ENCODE results near the gene SPECC1L.
"Not testable (repeated sequence)": the region's sequence is repeated elsewhere in the genome, so short reads cannot be mapped to it uniquely, and the experiment has no call there.

Gene SPECC1L

GRCh38 chr22:24236656-24237055 lies 34.0 kb upstream of the SPECC1L start:
- no peaks in the 10 kb centered on the region for H3K9me3 ChIP-seq (ENCODE audit: insufficient read depth, low read depth, low read length)
- H3K9ac ChIP-seq (ENCODE audit: low read depth, low read length, poor library complexity, severe bottlenecking): no peak overlapping the region
- H2AFZ ChIP-seq (ENCODE audit: low read length): no peak overlapping the region
- TF ChIP-seq, protein P1, sequence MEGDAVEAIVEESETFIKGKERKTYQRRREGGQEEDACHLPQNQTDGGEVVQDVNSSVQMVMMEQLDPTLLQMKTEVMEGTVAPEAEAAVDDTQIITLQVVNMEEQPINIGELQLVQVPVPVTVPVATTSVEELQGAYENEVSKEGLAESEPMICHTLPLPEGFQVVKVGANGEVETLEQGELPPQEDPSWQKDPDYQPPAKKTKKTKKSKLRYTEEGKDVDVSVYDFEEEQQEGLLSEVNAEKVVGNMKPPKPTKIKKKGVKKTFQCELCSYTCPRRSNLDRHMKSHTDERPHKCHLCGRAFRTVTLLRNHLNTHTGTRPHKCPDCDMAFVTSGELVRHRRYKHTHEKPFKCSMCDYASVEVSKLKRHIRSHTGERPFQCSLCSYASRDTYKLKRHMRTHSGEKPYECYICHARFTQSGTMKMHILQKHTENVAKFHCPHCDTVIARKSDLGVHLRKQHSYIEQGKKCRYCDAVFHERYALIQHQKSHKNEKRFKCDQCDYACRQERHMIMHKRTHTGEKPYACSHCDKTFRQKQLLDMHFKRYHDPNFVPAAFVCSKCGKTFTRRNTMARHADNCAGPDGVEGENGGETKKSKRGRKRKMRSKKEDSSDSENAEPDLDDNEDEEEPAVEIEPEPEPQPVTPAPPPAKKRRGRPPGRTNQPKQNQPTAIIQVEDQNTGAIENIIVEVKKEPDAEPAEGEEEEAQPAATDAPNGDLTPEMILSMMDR (conservative IDR thresholded peaks at IDR 0.05; ENCODE audit: low read length): no peak
- TF ChIP-seq EZH2phosphoT487 (IDR thresholded peaks at IDR 0.05; ENCODE audit: borderline replicate concordance): no peak
- no peaks in the 10 kb centered on the region for H3K4me1 ChIP-seq (ENCODE audit: insufficient read depth, low read length, poor library complexity, severe bottlenecking)
- no peaks in the 10 kb centered on the region for H4K20me1 ChIP-seq (ENCODE audit: insufficient read depth, low read length, poor library complexity, severe bottlenecking)
- no peak overlapping the region for H3K4me3 ChIP-seq (ENCODE audit: low read length, poor library complexity, severe bottlenecking)
- H3F3A ChIP-seq (ENCODE audit: low read depth): no peaks in the 10 kb centered on the region
- H3K27me3 ChIP-seq (ENCODE audit: insufficient read depth, low read length, poor library complexity, severe bottlenecking): no peaks in the 10 kb centered on the region
- no peaks in the 10 kb centered on the region for H3K36me3 ChIP-seq (ENCODE audit: insufficient read depth, low read length)
- no peaks in the 10 kb centered on the region for H3K9me2 ChIP-seq (replicated peaks; ENCODE audit: low read depth, low read length)
- H3K4me2 ChIP-seq (ENCODE audit: low read depth, low read length, poor library complexity, severe bottlenecking): no peak overlapping the region
- H3K79me2 ChIP-seq (ENCODE audit: insufficient read depth, low read length): no peaks in the 10 kb centered on the region

DNA sequence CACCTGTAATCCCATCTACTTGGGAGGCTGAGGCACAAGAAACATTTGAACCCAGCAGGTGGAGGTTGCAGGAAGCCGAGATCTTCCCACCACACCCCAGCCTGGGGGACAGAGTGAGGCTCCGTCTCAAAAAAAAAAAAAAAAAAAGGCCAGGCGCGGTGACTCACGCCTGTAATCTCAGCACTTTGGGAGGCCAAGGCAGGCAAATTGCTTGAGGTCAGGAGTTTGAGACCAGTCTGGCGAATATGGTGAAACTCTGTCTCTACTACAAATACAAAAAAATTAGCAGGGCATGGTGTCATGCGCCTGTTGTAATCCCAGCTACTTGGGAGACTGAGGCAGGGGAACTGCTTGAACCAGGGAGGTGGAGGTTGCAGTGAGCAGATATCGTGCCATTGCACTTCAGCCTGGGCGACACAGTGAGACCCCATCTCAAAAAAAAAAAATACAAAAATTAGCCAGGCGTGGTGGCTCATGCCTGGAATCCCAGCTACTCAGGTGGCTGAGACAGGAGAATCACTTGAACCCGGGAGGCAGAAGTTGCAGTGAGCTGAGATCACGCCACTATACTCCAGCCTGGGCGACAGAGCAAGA lies 32.4 kb upstream of the SPECC1L start:
- not testable (repeated sequence) for H4K20me1 ChIP-seq (ENCODE audit: insufficient read depth, low read length, poor library complexity, severe bottlenecking); H2AFZ ChIP-seq (ENCODE audit: low read length); H3K9ac ChIP-seq (ENCODE audit: low read depth, low read length, poor library complexity, severe bottlenecking); H3K36me3 ChIP-seq (ENCODE audit: insufficient read depth, low read length); H3F3A ChIP-seq (ENCODE audit: low read depth); H3K9me3 ChIP-seq (ENCODE audit: insufficient read depth, low read depth, low read length); H3K4me3 ChIP-seq (ENCODE audit: low read length, poor library complexity, severe bottlenecking); H3K9me2 ChIP-seq (replicated peaks; ENCODE audit: low read depth, low read length); H3K4me2 ChIP-seq (ENCODE audit: low read depth, low read length, poor library complexity, severe bottlenecking); H3K27me3 ChIP-seq (ENCODE audit: insufficient read depth, low read length, poor library complexity, severe bottlenecking); H3K79me2 ChIP-seq (ENCODE audit: insufficient read depth, low read length)
- peaks cover 12% of the 10 kb centered on the region for H3K4me1 ChIP-seq (ENCODE audit: insufficient read depth, low read length, poor library complexity, severe bottlenecking)

- TF ChIP-seq, protein P1 (conservative IDR thresholded peaks at IDR 0.05; ENCODE audit: low read length): no peak
- no peak for TF ChIP-seq EZH2phosphoT487 (IDR thresholded peaks at IDR 0.05; ENCODE audit: borderline replicate concordance)
- no peaks in the 10 kb centered on the region for H3K9me3 ChIP-seq (ENCODE audit: insufficient read depth, low read depth, low read length)
- H2AFZ ChIP-seq (ENCODE audit: low read length): no peak overlapping the region
- H4K20me1 ChIP-seq (ENCODE audit: insufficient read depth, low read length, poor library complexity, severe bottlenecking): no peaks in the 10 kb centered on the region
- no peaks in the 10 kb centered on the region for H3K79me2 ChIP-seq (ENCODE audit: insufficient read depth, low read length)
- H3K9ac ChIP-seq (ENCODE audit: low read depth, low read length, poor library complexity, severe bottlenecking): no peak overlapping the region
- H3K4me3 ChIP-seq (ENCODE audit: low read length, poor library complexity, severe bottlenecking): no peak overlapping the region
- H3F3A ChIP-seq (ENCODE audit: low read depth): no peaks in the 10 kb centered on the region
- H3K4me1 ChIP-seq (ENCODE audit: insufficient read depth, low read length, poor library complexity, severe bottlenecking): peaks cover 23% of the 10 kb centered on the region
- no peaks in the 10 kb centered on the region for H3K36me3 ChIP-seq (ENCODE audit: insufficient read depth, low read length)
- no peaks in the 10 kb centered on the region for H3K27me3 ChIP-seq (ENCODE audit: insufficient read depth, low read length, poor library complexity, severe bottlenecking)
- no peak overlapping the region for H3K4me2 ChIP-seq (ENCODE audit: low read depth, low read length, poor library complexity, severe bottlenecking)
- H3K9me2 ChIP-seq (replicated peaks; ENCODE audit: low read depth, low read length): no peaks in the 10 kb centered on the region
These were observed 30.2 kb upstream of the SPECC1L start for GRCh38 chr22:24240381-24240780.

GRCh38 chr22:24240985-24241692 lies 29.5 kb upstream of the SPECC1L start:
- H3K4me2 ChIP-seq (ENCODE audit: low read depth, low read length, poor library complexity, severe bottlenecking); H3K4me3 ChIP-seq (ENCODE audit: low read length, poor library complexity, severe bottlenecking): not testable (repeated sequence)
- H3K4me1 ChIP-seq (ENCODE audit: insufficient read depth, low read length, poor library complexity, severe bottlenecking): peaks cover 23% of the 10 kb centered on the region

DNA sequence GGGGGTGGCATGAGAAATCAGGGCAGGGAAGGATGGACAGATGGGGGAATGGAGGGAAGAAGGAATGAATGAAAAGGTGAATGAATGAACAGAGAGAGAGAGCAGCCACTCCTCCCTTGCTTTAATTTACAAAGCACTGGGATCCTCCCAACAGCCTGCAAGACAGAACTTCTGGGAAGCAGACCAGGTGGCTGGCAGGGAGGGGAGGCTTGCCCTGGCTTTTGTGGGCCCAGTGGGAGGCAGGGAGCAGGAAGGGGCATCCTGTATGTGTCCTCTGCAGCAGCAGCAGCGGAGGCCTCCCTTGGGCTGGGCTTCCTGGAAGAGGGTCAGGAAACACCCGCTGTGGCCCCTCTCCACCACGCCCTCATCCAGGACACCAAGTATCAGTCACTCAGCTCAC lies 27.2 kb upstream of the SPECC1L start:
- peaks cover 28% of the 10 kb centered on the region for H3K4me1 ChIP-seq (ENCODE audit: insufficient read depth, low read length, poor library complexity, severe bottlenecking)
- H2AFZ ChIP-seq (ENCODE audit: low read length): peak overlapping the region; percentile 93
- H3K4me2 ChIP-seq (ENCODE audit: low read depth, low read length, poor library complexity, severe bottlenecking): peak overlapping the region; percentile 95
- not testable (repeated sequence) for H3K9me2 ChIP-seq (replicated peaks; ENCODE audit: low read depth, low read length); H3K9me3 ChIP-seq (ENCODE audit: insufficient read depth, low read depth, low read length); H3F3A ChIP-seq (ENCODE audit: low read depth); H4K20me1 ChIP-seq (ENCODE audit: insufficient read depth, low read length, poor library complexity, severe bottlenecking); H3K27me3 ChIP-seq (ENCODE audit: insufficient read depth, low read length, poor library complexity, severe bottlenecking); H3K36me3 ChIP-seq (ENCODE audit: insufficient read depth, low read length); H3K79me2 ChIP-seq (ENCODE audit: insufficient read depth, low read length)
- peak overlapping the region; percentile 75 for H3K4me3 ChIP-seq (ENCODE audit: low read length, poor library complexity, severe bottlenecking)
- H3K9ac ChIP-seq (ENCODE audit: low read depth, low read length, poor library complexity, severe bottlenecking): peak overlapping the region; percentile 69

More at GRCh38 chr22:24240985-24241692, 29.5 kb upstream of the SPECC1L start:
- H3K9me3 ChIP-seq (ENCODE audit: insufficient read depth, low read depth, low read length); H3K9me2 ChIP-seq (replicated peaks; ENCODE audit: low read depth, low read length); H2AFZ ChIP-seq (ENCODE audit: low read length); H3K27me3 ChIP-seq (ENCODE audit: insufficient read depth, low read length, poor library complexity, severe bottlenecking); H3F3A ChIP-seq (ENCODE audit: low read depth); H4K20me1 ChIP-seq (ENCODE audit: insufficient read depth, low read length, poor library complexity, severe bottlenecking); H3K36me3 ChIP-seq (ENCODE audit: insufficient read depth, low read length); H3K79me2 ChIP-seq (ENCODE audit: insufficient read depth, low read length); H3K9ac ChIP-seq (ENCODE audit: low read depth, low read length, poor library complexity, severe bottlenecking): not testable (repeated sequence)

All from Loucy (cell line).